K562 (cell line): Measurements from ENCODE around the gene TRAK1. TPM values are rescaled to one million over a fixed set of nuclear protein-coding genes. Genes with fewer than 3 reads are reported as not detected.

Experiments used
- FOS ChIP-seq: IDR thresholded peaks from 3 replicates; pipeline ENCODE4 v1.6.1; 2011; ENCODE audit not compliant: insufficient read length; ENCODE audit errors: extremely low read depth
- FOSL1 ChIP-seq: fragments of 200-800 bp; sonication (Bioruptor generic); conservative IDR thresholded peaks from 2 replicates; pipeline ENCODE4 v1.6.1; 2016; ENCODE audit warnings: missing genetic modification characterization, missing compliant biosample characterization
- HCFC1 ChIP-seq: IDR thresholded peaks from 2 replicates; pipeline ENCODE4 v1.6.1; 2012; ENCODE audit warnings: low read depth, low read length, improper control_type of control experiment
- HMG20A ChIP-seq: fragments of 450-650 bp; formaldehyde crosslinking; conservative IDR thresholded peaks from 2 replicates; pipeline ENCODE4 v1.4.0; 2020; ENCODE audit warnings: mild to moderate bottlenecking, mixed read lengths
- NFXL1 ChIP-seq: fragments of 450-650 bp; formaldehyde crosslinking; IDR thresholded peaks from 2 replicates; pipeline ENCODE4 v1.4.0; 2021; ENCODE audit warnings: mild to moderate bottlenecking
- NR4A1 ChIP-seq, 2 experiments: fragments of 250-450 bp in 1 of 2; fragments of 450-650 bp in 1 of 2; sonication (Bioruptor Pico) in 1 of 2; IDR thresholded peaks; 2 replicates each; pipeline versions ENCODE4 v1.4.0 to v1.6.1; 2016 to 2020; ENCODE audit warnings: mild to moderate bottlenecking in 2 of 2, missing compliant biosample characterization in 1 of 2, missing genetic modification characterization in 1 of 2, moderate library complexity in 1 of 2
- PHB ChIP-seq: fragments of 250-450 bp; sonication (Bioruptor Pico); IDR thresholded peaks from 2 replicates; pipeline ENCODE4 v1.5.0; 2021
- PHF21A ChIP-seq: fragments of 450-650 bp; IDR thresholded peaks from 2 replicates; pipeline ENCODE4 v1.6.1; 2017; ENCODE audit warnings: low read depth, borderline replicate concordance
- RBFOX2 ChIP-seq: fragments of 200-400 bp; formaldehyde crosslinking; IDR thresholded peaks from 2 replicates; pipeline ENCODE4 v1.6.1; 2017; ENCODE audit warnings: low read depth, mild to moderate bottlenecking, low read length, moderate library complexity
- SMAD2 ChIP-seq: fragments of 150-350 bp; IDR thresholded peaks from 2 replicates; pipeline ENCODE4 v1.6.1; 2014; ENCODE audit warnings: low read depth, mild to moderate bottlenecking, low read length
- SMARCA4 ChIP-seq: fragments of 450-650 bp; IDR thresholded peaks from 2 replicates; pipeline ENCODE4 v1.6.1; 2016
- TCF3 ChIP-seq: sonication (generic); formaldehyde crosslinking; IDR thresholded peaks from 2 replicates; pipeline ENCODE4 v1.4.0; 2020; ENCODE audit warnings: mild to moderate bottlenecking, missing genetic modification reagents
- ZEB2 ChIP-seq: fragments of 450-650 bp; IDR thresholded peaks from 2 replicates; pipeline ENCODE4 v1.6.1; 2016
- ZKSCAN8 ChIP-seq: fragments of 200-800 bp; sonication (Bioruptor generic); IDR thresholded peaks from 2 replicates; pipeline ENCODE4 v1.6.1; 2016; ENCODE audit warnings: missing genetic modification characterization, missing compliant biosample characterization
- ZNF436 ChIP-seq: fragments of 250-450, 450-650 bp; sonication (Bioruptor Pico); formaldehyde crosslinking; IDR thresholded peaks from 2 replicates; pipeline ENCODE4 v1.7.0; 2020; ENCODE audit warnings: mild to moderate bottlenecking
- ZSCAN29 ChIP-seq: fragments of 450-650 bp; IDR thresholded peaks from 2 replicates; pipeline ENCODE4 v1.6.1; 2017
- polyA plus RNA-seq, 8 experiments: library from polyadenylated mRNA; depleted of rRNA in 4 of 8; stranded (reverse) in 5 of 8; unstranded in 3 of 8; fragments of >200 nt; fragmentation: Nextera tagmentation in 2 of 8; fragmentation: Illumina TruSeq in 1 of 8; extraction: Ambion mirVana in 2 of 8; extraction: Trizol in 1 of 8; gene quantifications; 2 replicates each; pipeline versions ENCODE4 v1.2.1 to v1.2.3, GENCODE V29; 2011 to 2014; ENCODE audit warnings: inconsistent platforms in 1 of 8, missing spikeins in 1 of 8
- total RNA-seq, 7 experiments: library from RNA; depleted of rRNA in 6 of 7; stranded (reverse); fragments of >200 nt in 6 of 7; fragmentation: Illumina TruSeq in 2 of 7; extraction: Trizol in 2 of 7; gene quantifications; 2 replicates each; pipeline versions ENCODE4 v1.2.1 to v1.2.3, GENCODE V29; 2011 to 2021; ENCODE audit warnings: low replicate concordance in 1 of 7
- TF ChIP-seq, protein P1 (sequence below): fragments of 450-650 bp; IDR thresholded peaks from 2 replicates; pipeline ENCODE4 v1.6.1; 2016; ENCODE audit warnings: low read depth

Gene TRAK1
- total and polyA plus RNA-seq, 9 of the 15 experiments (the other 6 are each of a cell fraction or from before 2014, with no cell fraction given), result 5.3 to 28.5 (median 17.5) TPM

DNA sequence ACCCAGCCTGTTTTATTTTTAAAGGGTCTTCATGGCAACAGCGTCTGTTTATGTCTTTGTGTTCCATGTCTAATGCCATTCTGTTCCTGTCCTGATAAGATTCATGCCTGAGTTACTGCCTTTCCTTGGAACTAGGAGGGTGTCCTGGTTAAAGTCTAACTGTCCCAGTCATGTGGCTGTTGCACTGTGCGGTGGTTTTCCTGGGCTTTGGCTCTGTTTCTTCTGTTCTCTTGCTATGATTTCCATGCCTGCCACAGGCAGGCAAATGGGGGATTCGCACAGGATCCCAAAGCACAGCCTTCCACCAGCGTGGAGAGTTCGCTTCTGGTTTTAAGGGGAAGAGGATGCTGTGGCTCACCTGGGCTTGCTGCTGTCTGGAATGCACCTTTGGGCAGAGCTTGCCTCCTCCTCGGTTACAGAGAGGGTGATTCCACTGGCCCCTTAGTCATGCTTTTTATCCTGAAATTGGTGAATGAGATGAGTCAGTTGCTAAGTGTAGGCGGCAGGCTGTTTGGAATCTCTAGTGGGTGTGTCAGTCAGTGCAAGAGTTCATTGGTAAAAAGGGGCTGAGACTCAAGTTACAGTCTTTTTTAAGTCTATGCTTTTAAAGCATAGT lies 88.1 kb downstream of the TRAK1 start (continued):
- TF ChIP-seq HMG20A (CRISPR knock-in tag) (no peak), TCF3 (0 out of 2 replicates have a peak, but pooled peaks have one; percentile 6), FOSL1 (tag) (peak; percentile 85), PHB (no peak), ZEB2 (peak; percentile 70; the same call in 1 of the 2 replicates), ZKSCAN8 (no peak), SMARCA4 (peak; percentile 75; the same call in 1 of the 2 replicates), PHF21A (no peak), SMAD2 (no peak), FOS (peak; percentile 27), ZNF436 (CRISPR knock-in tag) (no peak), NR4A1 (CRISPR knock-in tag; IDR thresholded peaks at IDR 0.05) (0 out of 2 replicates have a peak, but pooled peaks have one; percentile 37), NR4A1 (tag; IDR thresholded peaks at IDR 0.05) (no peak), HCFC1 (no peak), RBFOX2 (no peak), ZSCAN29 (no peak), NFXL1 (CRISPR knock-in tag) (no peak)
- TF ChIP-seq, protein P1, sequence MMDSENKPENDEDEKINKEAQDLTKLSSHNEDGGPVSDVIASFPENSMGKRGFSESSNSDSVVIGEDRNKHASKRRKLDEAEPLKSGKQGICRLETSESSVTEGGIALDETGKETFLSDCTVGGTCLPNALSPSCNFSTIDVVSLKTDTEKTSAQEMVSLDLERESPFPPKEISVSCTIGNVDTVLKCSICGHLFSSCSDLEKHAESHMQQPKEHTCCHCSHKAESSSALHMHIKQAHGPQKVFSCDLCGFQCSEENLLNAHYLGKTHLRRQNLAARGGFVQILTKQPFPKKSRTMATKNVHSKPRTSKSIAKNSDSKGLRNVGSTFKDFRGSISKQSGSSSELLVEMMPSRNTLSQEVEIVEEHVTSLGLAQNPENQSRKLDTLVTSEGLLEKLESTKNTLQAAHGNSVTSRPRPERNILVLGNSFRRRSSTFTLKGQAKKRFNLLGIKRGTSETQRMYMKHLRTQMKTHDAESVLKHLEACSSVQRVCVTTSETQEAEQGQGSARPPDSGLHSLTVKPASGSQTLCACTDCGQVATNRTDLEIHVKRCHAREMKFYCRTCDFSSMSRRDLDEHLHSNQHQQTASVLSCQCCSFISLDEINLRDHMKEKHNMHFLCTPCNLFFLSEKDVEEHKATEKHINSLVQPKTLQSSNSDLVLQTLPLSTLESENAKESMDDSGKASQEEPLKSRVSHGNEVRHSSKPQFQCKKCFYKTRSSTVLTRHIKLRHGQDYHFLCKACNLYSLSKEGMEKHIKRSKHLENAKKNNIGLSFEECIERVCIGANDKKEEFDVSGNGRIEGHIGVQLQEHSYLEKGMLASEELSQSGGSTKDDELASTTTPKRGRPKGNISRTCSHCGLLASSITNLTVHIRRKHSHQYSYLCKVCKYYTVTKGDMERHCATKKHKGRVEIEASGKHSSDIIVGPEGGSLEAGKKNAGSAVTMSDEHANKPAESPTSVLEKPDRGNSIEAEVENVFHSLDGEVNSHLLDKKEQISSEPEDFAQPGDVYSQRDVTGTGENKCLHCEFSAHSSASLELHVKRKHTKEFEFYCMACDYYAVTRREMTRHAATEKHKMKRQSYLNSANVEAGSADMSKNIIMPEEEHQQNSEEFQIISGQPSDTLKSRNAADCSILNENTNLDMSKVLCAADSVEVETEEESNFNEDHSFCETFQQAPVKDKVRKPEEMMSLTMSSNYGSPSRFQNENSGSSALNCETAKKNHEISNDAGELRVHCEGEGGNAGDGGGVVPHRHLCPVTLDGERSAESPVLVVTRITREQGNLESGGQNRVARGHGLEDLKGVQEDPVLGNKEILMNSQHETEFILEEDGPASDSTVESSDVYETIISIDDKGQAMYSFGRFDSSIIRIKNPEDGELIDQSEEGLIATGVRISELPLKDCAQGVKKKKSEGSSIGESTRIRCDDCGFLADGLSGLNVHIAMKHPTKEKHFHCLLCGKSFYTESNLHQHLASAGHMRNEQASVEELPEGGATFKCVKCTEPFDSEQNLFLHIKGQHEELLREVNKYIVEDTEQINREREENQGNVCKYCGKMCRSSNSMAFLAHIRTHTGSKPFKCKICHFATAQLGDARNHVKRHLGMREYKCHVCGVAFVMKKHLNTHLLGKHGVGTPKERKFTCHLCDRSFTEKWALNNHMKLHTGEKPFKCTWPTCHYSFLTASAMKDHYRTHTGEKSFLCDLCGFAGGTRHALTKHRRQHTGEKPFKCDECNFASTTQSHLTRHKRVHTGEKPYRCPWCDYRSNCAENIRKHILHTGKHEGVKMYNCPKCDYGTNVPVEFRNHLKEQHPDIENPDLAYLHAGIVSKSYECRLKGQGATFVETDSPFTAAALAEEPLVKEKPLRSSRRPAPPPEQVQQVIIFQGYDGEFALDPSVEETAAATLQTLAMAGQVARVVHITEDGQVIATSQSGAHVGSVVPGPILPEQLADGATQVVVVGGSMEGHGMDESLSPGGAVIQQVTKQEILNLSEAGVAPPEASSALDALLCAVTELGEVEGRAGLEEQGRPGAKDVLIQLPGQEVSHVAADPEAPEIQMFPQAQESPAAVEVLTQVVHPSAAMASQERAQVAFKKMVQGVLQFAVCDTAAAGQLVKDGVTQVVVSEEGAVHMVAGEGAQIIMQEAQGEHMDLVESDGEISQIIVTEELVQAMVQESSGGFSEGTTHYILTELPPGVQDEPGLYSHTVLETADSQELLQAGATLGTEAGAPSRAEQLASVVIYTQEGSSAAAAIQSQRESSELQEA, result no peak
